ENCODE data around the gene P3R3URF. TPM values are rescaled to one million over a fixed set of nuclear protein-coding genes. Genes with fewer than 3 reads are reported as not detected.
A peak's percentile ranks its signal among the peaks of the same experiment; 100 is the strongest.

Gene P3R3URF
- total and polyA plus RNA-seq, 4 donors: not detected

DNA sequence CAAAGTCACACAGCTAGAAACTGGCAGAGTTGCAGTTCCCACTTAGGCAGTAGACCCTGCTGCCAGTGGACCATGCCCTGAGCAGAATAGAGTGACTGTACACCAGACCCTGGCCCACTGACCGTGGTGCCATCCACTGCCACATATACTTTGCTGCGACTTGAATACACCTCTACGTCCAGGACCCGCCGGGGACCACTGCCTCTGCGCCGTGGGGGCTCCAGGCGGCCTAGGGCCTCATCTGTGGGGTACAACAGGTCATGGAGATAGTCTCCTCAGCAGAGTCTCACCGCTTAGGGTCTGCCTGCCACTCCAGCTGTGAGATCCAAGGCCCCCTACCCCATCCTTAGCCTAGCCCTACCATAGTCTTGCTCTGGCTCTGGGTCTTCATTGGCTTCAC lies 20.3 kb upstream of the P3R3URF start:
- 96% methylated on average over 9 of the region's 9 CpGs for WGBS
- Histone ChIP-seq H3K9ac (ENCODE audit: low read depth in 1 of 2, low read length in 2 of 2) (no peak overlapping the region), H3K9me3 (ENCODE audit: control insufficient read depth in 4 of 4, low read length in 3 of 4) (no peaks in the 10 kb centered on the region), H3K36me3 (ENCODE audit: control insufficient read depth in 4 of 4, insufficient read depth in 3 of 4, low read depth in 1 of 4, low read length in 3 of 4) (peaks cover 7 to 29% (median 24%) of the 10 kb centered on the region in 4 donors), H3K4me1 (ENCODE audit: control insufficient read depth in 4 of 4, insufficient read depth in 4 of 4, low read length in 3 of 4) (peaks cover 2 to 39% (median 24%) of the 10 kb centered on the region in 4 donors), H3K27me3 (ENCODE audit: control insufficient read depth in 4 of 4, insufficient read depth in 4 of 4, low read length in 3 of 4) (no peaks in the 10 kb centered on the region), H3K4me3 (ENCODE audit: low read depth in 1 of 3, low read length in 3 of 3) (no peak overlapping the region), H3K27ac (ENCODE audit: low read depth in 1 of 2, low read length in 2 of 2) (peak overlapping the region; percentile 4 to 23)
- no peak for DNase-seq (ENCODE audit: low spot score)
- TF ChIP-seq, protein P1, sequence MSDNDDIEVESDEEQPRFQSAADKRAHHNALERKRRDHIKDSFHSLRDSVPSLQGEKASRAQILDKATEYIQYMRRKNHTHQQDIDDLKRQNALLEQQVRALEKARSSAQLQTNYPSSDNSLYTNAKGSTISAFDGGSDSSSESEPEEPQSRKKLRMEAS (IDR thresholded peaks at IDR 0.05): no peak
- TF ChIP-seq NR2F2 (IDR thresholded peaks at IDR 0.05) (no peak), TAF1 (conservative IDR thresholded peaks at IDR 0.05) (no peak), HNF4G (IDR thresholded peaks at IDR 0.05) (no peak), YY1 (IDR thresholded peaks at IDR 0.05) (no peak), EGR1 (IDR thresholded peaks at IDR 0.05; ENCODE audit: low read depth in 2 of 2) (no peak), HNF4A (conservative IDR thresholded peaks at IDR 0.05) (no peak), RXRA (IDR thresholded peaks at IDR 0.05) (no peak), GABPA (IDR thresholded peaks at IDR 0.05 in 1 of 2, conservative IDR thresholded peaks at IDR 0.05 in 1 of 2) (no peak), FOXA1 (IDR thresholded peaks at IDR 0.05) (no peak)
- TF ChIP-seq, protein P2, sequence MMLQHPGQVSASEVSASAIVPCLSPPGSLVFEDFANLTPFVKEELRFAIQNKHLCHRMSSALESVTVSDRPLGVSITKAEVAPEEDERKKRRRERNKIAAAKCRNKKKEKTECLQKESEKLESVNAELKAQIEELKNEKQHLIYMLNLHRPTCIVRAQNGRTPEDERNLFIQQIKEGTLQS (IDR thresholded peaks at IDR 0.05): no peak
- TF ChIP-seq, protein P3, sequence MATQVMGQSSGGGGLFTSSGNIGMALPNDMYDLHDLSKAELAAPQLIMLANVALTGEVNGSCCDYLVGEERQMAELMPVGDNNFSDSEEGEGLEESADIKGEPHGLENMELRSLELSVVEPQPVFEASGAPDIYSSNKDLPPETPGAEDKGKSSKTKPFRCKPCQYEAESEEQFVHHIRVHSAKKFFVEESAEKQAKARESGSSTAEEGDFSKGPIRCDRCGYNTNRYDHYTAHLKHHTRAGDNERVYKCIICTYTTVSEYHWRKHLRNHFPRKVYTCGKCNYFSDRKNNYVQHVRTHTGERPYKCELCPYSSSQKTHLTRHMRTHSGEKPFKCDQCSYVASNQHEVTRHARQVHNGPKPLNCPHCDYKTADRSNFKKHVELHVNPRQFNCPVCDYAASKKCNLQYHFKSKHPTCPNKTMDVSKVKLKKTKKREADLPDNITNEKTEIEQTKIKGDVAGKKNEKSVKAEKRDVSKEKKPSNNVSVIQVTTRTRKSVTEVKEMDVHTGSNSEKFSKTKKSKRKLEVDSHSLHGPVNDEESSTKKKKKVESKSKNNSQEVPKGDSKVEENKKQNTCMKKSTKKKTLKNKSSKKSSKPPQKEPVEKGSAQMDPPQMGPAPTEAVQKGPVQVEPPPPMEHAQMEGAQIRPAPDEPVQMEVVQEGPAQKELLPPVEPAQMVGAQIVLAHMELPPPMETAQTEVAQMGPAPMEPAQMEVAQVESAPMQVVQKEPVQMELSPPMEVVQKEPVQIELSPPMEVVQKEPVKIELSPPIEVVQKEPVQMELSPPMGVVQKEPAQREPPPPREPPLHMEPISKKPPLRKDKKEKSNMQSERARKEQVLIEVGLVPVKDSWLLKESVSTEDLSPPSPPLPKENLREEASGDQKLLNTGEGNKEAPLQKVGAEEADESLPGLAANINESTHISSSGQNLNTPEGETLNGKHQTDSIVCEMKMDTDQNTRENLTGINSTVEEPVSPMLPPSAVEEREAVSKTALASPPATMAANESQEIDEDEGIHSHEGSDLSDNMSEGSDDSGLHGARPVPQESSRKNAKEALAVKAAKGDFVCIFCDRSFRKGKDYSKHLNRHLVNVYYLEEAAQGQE (IDR thresholded peaks at IDR 0.05): no peak
- TF ChIP-seq, protein P4, sequence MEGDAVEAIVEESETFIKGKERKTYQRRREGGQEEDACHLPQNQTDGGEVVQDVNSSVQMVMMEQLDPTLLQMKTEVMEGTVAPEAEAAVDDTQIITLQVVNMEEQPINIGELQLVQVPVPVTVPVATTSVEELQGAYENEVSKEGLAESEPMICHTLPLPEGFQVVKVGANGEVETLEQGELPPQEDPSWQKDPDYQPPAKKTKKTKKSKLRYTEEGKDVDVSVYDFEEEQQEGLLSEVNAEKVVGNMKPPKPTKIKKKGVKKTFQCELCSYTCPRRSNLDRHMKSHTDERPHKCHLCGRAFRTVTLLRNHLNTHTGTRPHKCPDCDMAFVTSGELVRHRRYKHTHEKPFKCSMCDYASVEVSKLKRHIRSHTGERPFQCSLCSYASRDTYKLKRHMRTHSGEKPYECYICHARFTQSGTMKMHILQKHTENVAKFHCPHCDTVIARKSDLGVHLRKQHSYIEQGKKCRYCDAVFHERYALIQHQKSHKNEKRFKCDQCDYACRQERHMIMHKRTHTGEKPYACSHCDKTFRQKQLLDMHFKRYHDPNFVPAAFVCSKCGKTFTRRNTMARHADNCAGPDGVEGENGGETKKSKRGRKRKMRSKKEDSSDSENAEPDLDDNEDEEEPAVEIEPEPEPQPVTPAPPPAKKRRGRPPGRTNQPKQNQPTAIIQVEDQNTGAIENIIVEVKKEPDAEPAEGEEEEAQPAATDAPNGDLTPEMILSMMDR (IDR thresholded peaks at IDR 0.05; ENCODE audit: low read depth, low read length, missing input control): no peak

DNA sequence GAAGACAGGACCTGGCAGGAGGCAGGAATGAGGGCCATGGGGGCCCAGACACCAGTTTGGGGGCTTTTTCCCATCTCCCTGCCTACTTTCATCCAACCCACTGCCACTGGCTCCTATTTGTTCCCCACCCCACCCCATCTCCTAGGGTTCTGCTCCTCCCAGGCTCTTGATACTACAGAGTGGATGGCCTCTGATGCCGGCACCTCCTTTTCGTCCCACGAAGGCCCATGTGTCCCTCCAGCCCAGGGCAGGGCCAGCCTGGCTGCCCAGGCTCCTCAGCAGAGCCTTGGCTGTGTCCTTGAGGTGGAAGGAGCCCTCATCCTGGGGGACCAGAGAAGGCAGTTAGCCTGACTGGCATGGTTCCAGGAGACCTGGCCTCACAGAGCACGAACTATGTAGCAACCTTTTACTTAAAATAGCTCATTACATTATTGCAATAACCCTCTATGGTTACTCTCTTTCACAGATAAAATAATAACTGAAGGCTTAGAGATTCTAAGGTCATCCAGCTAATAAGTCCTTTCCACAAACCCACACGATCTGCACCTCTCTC lies 18.4 kb upstream of the P3R3URF start:
- H3K9ac ChIP-seq (ENCODE audit: low read depth in 1 of 2, low read length in 2 of 2): no peak overlapping the region
- peaks cover 9 to 38% (median 29%) of the 10 kb centered on the region in 4 donors for H3K36me3 ChIP-seq (ENCODE audit: control insufficient read depth in 4 of 4, insufficient read depth in 3 of 4, low read depth in 1 of 4, low read length in 3 of 4)
- WGBS: 77% methylated on average over 5 of the region's 5 CpGs
- peaks cover 2 to 41% (median 24%) of the 10 kb centered on the region in 4 donors for H3K4me1 ChIP-seq (ENCODE audit: control insufficient read depth in 4 of 4, insufficient read depth in 4 of 4, low read length in 3 of 4)
- no peak overlapping the region for H3K4me3 ChIP-seq (ENCODE audit: low read depth in 1 of 3, low read length in 3 of 3)
- no peaks in the 10 kb centered on the region for H3K9me3 ChIP-seq (ENCODE audit: control insufficient read depth in 4 of 4, low read length in 3 of 4)
- H3K27me3 ChIP-seq (ENCODE audit: control insufficient read depth in 4 of 4, insufficient read depth in 4 of 4, low read length in 3 of 4): no peaks in the 10 kb centered on the region
- no peak for TF ChIP-seq HNF4A (conservative IDR thresholded peaks at IDR 0.05)
- TF ChIP-seq RXRA (IDR thresholded peaks at IDR 0.05): no peak
- no peak for TF ChIP-seq FOXA1 (IDR thresholded peaks at IDR 0.05)
- TF ChIP-seq, protein P3 (IDR thresholded peaks at IDR 0.05): no peak
- no peak for TF ChIP-seq RAD21 (IDR thresholded peaks at IDR 0.05)
- TF ChIP-seq SP1 (IDR thresholded peaks at IDR 0.05): no peak
- peak overlapping the region in 1 of 2 donors; percentile 13 for H3K27ac ChIP-seq (ENCODE audit: low read depth in 1 of 2, low read length in 2 of 2)
- no peak for DNase-seq (ENCODE audit: low spot score)
